ENCODE measurements around the gene FTH1.
A peak's percentile ranks its signal among the peaks of the same experiment; 100 is the strongest.

The FTH1 gene

DNA sequence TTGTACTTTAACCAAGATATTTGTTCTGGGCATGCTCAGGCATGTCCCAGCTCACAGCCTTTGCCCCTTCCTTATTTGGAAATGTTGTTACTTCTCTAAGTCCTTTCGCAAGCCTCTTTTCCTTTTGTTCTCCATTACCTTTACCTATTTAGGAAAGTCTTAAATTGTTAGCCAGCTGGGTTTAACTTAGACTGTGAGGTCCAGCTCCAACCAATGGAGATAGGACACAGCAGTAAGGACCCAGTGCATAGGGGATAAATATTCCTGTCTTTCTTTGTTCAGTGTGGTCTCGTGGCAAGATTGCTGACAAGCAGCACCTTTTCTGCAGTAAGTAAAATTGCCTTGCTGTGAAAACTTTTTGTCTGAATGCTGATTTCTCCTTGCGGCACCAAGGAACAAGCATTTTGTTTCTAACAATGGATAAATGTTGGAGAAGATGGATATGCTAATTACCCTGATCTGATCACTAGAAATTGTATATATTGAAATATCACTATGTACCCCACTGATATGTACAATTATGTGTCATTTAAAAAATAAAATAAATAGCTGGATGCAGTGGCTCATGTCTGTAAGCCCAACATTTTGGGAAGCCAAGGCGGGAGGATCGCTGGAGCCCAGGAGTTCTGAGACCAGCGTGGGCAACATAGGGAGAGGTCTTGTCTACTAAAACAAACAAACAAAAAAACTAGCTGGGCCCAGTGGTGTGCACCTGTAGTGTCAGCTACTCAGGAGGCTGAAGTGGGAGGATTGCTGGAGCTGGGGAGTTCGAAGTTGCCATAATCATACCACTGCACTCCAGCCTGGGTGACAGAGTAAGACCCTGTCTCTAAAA, 31.9 kb upstream of the FTH1 start:
- TF ChIP-seq, protein P1, sequence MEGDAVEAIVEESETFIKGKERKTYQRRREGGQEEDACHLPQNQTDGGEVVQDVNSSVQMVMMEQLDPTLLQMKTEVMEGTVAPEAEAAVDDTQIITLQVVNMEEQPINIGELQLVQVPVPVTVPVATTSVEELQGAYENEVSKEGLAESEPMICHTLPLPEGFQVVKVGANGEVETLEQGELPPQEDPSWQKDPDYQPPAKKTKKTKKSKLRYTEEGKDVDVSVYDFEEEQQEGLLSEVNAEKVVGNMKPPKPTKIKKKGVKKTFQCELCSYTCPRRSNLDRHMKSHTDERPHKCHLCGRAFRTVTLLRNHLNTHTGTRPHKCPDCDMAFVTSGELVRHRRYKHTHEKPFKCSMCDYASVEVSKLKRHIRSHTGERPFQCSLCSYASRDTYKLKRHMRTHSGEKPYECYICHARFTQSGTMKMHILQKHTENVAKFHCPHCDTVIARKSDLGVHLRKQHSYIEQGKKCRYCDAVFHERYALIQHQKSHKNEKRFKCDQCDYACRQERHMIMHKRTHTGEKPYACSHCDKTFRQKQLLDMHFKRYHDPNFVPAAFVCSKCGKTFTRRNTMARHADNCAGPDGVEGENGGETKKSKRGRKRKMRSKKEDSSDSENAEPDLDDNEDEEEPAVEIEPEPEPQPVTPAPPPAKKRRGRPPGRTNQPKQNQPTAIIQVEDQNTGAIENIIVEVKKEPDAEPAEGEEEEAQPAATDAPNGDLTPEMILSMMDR (IDR thresholded peaks at IDR 0.05; ENCODE audit: insufficient read depth, low read depth, low read length, missing control alignments) = no peak
- DNase-seq (ENCODE audit: low read depth) = peak; percentile 69
- H3K4me3 ChIP-seq (ENCODE audit: low read length) = no peak overlapping the region

DNA sequence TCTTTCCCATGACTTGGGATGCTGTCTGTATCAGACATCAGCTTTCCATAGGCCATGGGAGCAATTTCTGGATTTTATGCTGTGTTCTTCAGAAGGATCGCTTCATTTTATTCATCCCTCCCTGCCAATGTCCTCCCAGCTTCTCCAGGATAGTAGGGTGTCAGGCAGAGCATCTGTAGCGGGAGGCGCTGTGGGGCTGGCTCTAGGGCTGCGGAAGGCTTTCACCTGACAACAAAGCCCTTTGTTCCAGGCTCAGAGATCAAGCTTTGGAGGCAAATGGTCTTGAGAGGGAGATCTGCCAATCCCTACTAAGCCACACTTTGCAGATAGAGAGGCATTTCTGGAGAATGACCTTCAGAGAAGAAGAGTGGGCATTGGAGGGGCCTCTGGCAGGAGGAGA, 29.5 kb upstream of the FTH1 start:
- H3K4me3 ChIP-seq (ENCODE audit: low read length) = no peak overlapping the region
- TF ChIP-seq, protein P1 (IDR thresholded peaks at IDR 0.05; ENCODE audit: insufficient read depth, low read depth, low read length, missing control alignments) = no peak
- no peak for DNase-seq (ENCODE audit: low read depth)

DNA sequence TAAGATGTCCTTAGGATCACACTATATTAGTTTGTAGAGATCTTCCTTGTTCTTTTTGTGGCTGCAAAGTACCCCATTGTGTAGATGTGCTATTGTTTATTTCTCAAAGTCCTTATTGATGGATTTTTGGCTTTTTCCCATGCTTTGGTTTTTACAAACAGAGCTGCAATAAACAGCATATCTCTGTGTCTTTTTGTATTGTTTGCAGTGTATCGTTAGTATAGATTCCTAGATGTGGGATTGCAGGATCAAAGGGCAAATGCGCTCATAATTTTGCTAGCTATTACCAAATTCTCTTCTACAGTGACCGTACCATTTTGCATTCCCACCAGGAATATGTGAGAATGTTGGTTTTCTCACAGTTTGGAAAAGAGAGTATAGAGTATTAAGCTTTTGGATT, 27.5 kb upstream of the FTH1 start:
- DNase-seq (ENCODE audit: low read depth) = no peak
- H3K4me3 ChIP-seq (ENCODE audit: low read length) = no peak overlapping the region
- TF ChIP-seq, protein P1 (IDR thresholded peaks at IDR 0.05; ENCODE audit: insufficient read depth, low read depth, low read length, missing control alignments) = no peak

DNA sequence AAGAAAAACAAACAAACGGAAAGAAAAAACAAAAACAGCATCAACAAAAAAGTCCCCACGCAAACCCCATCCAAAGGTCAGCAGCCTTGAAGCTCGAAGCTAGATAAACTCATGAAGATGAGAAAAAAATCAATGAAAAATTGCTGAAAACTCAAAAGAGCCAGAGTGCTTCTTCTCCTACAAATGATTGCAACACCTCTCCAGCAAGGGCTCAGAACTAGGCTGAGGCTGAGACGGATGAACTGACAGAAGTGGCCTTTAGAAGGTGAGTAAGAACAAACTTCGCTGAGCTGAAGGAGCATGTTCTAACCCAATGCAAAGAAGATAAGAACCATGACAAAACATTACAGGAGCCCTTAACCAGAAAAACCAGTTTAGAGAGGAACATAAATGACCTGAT, 18.4 kb upstream of the FTH1 start:
- H3K4me3 ChIP-seq (ENCODE audit: low read length) = no peak overlapping the region
- TF ChIP-seq, protein P1 (IDR thresholded peaks at IDR 0.05; ENCODE audit: insufficient read depth, low read depth, low read length, missing control alignments) = no peak
- DNase-seq (ENCODE audit: low read depth) = peak; percentile 78

DNA sequence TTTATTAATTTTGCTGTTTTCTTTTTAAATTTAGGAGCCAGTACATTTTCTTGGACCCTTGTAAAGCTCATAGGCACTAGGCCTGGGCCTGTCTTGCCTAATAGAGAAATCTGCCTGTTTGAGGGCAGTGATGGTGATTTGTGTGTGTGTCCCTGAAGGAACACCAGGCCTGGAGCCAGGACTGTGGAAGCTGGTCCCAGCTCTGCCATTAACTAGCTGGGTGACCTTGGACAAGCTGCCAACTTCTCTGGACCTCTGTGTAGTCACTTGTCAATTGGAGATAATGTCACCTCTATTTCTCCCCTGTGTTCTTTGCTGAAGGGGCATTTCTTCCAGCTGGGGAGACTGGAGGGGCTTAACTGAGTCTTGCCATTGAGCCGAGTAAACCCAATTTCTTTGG, 16.0 kb upstream of the FTH1 start:
- TF ChIP-seq, protein P1 (IDR thresholded peaks at IDR 0.05; ENCODE audit: insufficient read depth, low read depth, low read length, missing control alignments) = no peak
- no peak overlapping the region for H3K4me3 ChIP-seq (ENCODE audit: low read length)
- DNase-seq (ENCODE audit: low read depth) = no peak

DNA sequence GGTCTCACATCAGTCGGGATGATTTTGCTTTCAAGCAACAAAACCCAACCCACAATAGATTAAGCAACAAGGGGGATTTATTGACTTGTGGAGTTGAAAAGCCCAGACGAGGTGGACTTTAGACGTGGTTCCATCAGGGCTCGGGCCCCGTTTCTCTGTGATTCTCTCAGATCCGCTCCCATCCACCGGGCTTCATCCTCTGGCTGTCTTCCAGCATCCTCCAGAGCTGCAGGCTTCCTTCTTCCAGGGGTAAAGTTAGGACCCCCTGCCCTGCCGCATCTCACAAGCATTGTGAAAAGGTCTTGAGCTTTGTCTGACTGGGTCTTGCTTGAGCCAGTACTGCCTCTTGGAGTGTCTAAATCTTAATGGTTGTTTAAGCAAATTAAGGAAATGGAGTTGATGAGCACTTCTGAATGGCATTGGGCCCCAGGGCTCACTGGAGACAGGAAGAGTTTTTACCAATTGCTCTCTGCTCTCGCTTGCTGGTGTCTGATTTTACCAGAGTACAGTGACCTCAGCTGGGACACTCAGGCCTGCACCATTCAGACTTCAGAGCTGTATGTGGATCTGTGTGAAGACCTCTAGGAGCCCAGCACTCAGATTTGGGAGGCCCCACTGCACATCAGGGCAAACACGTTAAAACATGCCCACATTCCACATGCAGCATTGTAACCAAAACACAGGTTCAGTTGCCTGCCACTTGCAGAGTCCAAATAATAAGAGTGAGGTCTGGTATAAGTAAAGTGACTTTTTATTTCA, 13.5 kb upstream of the FTH1 start:
- no peak overlapping the region for H3K4me3 ChIP-seq (ENCODE audit: low read length)
- DNase-seq (ENCODE audit: low read depth) = peak; percentile 84
- TF ChIP-seq, protein P1 (IDR thresholded peaks at IDR 0.05; ENCODE audit: insufficient read depth, low read depth, low read length, missing control alignments) = no peak
